ENCODE measurements around the gene LAMA2.

Gene LAMA2

DNA sequence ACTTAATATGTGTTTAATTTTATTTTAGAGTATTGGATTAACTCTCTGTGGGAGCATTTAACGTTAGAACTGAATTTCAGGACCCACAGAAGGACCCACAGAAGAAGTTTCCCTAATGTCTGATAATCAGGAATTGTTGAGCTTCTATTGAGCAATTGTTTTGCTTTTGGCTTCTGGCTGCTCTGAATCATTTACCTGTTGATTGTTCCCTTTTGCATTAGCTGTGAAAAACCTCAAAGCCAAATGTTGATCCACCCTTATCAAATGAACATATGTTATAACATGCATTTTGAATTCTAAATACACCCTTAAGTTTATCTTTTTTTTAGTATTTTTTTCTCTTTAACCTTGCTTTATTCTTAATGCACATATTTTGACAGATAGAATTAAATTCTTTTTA is 393.5 kb downstream of the LAMA2 start:
- no peak for DNase-seq

DNA sequence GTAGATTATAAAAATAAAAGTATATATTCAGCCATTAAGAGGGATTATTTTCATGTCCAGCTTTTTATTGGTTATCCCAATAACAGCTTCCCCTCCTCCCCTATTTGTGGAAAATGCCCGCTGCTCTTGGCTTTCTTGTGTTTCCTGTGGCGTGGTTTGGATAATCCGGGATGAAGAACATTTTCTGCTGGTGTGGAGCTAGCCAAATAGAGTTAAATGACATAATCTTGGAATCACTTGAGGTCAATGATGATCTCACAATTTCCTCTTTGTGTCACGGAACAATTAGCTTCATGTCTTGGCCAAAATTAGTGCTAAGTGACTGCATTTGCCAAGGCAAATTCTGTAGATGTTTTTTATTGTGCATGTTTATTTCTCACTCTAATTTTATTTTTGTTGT is 394.0 kb downstream of the LAMA2 start:
- no peak for DNase-seq

GRCh38 chr6:129279343-129280292 is 396.7 kb downstream of the LAMA2 start:
- no peak for DNase-seq

GRCh38 chr6:129280293-129280644 is 397.3 kb downstream of the LAMA2 start:
- no peak for DNase-seq

- DNase-seq, result no peak
Observed at GRCh38 chr6:129280749-129281148, 397.8 kb downstream of the LAMA2 start.

DNA sequence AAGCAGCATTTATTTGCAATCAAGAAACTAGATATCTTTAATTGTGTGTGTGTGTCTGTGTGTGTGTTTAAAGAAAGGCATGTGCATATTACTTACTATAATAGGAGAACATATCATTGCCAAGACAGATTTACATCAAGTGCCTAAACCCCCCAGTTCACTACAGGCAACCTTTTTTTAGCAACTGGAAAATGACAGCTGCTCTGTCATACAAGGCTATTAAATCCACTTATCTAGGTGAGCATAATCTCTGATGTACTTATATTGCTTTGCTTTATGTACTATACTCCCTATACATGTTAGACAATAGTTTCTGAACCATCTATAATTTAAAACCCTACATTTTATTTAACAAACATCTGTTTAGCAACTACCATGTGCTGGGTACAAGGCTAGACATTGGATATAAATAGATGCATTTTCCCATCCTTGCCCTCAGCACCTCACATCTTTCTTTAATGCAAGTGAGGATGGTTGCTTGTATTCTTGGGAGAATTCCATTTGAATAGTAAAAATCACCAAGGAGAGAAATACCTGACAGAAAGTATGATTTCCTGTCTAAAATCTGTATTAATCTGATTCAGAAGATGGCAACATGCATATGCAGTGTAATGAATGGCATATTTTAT is 398.3 kb downstream of the LAMA2 start:
- no peak for DNase-seq

- DNase-seq, result no peak
Observed at GRCh38 chr6:129282019-129282418, 399.1 kb downstream of the LAMA2 start.

DNA sequence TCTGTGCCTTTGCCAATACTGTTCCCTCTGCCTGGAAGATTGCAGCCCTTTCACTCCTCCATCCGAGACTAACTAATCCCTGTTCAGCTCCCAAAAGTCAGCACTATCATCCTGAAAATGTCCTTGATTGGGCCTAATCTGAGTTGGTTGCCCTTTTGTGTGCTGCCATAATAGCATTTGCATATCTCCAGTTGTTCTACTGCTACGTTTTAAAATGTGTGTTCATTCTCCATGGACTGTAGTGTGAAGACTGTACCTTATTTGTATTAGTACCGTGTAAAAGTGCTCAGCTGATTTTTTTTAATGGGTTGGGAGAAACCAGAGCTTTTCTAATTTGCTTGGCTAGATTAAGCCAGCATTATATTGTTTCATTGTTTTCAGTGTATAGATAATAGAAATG is 401.3 kb downstream of the LAMA2 start:
- DNase-seq, result no peak

GRCh38 chr6:129287231-129288177 is 404.6 kb downstream of the LAMA2 start:
- DNase-seq, result no peak

DNA sequence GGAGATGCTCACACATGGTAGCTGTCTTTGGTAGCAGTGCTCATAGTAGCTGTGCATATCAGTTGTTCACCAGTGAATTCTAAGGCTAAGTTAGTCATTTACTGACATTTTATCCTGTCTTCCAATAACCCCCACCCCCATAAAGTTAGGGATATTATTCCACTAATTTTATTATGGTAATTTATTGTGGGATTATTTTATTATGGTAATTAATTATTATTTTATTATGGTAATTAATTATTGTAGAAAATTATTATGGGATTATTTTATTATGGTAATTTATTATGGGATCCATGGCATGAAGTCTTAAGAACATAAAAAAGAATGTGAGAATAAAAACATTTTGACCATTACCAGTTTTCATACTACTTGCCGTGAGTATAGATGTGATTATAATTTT is 406.5 kb downstream of the LAMA2 start:
- no peak for DNase-seq

GRCh38 chr6:129292836-129293235 is 409.9 kb downstream of the LAMA2 start:
- DNase-seq, result no peak

GRCh38 chr6:129297592-129297991 is 414.7 kb downstream of the LAMA2 start:
- DNase-seq, result no peak

DNA sequence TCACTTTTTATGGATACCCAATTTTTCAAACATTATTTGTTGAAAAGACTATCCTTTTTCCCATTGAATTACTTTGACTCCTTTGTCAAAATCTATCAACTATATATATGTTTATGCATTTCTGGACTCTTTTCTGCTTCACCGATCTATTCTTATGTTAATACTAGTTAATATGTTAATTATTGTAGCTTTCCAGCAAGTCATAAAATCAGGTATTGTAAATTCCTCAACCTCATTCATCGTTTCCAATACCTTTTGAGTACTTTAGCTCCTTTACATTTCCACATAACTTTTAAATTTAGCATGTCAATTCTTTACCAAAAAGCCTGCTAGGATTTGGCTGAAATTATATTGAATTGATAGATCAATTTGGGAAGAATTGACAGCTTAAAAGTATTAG is 419.7 kb downstream of the LAMA2 start:
- DNase-seq, result no peak

- DNase-seq, result no peak
Observed at GRCh38 chr6:129306826-129307225, 423.9 kb downstream of the LAMA2 start.

DNA sequence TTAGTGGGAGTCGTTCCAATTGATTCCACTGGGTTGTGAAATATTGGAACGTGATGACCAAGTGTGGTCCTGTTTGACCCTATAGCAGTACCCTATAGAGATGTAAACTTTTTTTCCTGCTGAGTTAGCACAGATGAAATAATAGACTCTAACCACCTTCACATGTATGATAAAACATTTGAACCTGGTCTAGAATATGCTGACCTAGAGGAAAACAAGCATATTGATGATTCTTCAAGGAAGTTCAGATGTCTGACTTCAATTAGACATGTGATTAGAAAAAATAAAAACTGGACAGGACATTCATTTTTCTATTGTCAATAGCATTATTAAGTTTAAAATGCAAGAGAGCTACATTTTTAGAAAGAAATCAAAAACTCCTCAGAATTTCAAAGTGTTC is 424.9 kb downstream of the LAMA2 start:
- no peak for DNase-seq

DNA sequence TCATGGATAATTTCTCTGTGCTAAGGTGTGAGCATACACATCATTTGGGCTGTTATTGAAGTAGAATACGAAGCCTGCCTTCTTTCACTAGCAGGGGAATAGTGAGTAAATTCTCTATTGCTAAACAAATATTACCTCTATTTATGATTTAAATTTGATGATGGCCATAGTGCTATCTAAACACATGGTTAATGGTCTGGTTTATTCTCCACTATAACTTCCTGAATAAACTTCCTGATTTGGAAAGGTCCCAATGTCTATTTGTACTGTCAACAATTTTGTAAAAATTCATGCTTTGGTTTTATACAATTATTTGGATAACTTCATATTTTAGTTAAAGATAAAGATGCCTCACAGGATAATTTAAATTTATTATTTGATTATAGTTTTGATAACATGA is 426.2 kb downstream of the LAMA2 start:
- no peak for DNase-seq

- no peak for DNase-seq
Observed at GRCh38 chr6:129312880-129313279, 429.9 kb downstream of the LAMA2 start.

DNA sequence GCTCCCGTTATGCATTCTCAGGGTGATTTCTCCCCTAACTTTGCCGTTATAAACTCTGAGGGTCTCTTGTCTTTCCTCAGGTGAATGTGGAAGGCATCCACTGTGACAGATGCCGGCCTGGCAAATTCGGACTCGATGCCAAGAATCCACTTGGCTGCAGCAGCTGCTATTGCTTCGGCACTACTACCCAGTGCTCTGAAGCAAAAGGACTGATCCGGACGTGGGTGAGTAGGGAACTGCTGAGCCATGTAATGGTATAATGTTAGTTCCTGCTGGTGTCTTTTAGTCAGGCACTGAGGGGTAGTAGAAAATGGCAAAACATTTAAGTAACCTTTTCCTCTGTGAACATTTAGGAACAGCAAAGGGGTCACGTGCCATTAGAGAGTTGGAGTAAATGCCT is 431.6 kb downstream of the LAMA2 start:
- DNase-seq, result no peak

DNA sequence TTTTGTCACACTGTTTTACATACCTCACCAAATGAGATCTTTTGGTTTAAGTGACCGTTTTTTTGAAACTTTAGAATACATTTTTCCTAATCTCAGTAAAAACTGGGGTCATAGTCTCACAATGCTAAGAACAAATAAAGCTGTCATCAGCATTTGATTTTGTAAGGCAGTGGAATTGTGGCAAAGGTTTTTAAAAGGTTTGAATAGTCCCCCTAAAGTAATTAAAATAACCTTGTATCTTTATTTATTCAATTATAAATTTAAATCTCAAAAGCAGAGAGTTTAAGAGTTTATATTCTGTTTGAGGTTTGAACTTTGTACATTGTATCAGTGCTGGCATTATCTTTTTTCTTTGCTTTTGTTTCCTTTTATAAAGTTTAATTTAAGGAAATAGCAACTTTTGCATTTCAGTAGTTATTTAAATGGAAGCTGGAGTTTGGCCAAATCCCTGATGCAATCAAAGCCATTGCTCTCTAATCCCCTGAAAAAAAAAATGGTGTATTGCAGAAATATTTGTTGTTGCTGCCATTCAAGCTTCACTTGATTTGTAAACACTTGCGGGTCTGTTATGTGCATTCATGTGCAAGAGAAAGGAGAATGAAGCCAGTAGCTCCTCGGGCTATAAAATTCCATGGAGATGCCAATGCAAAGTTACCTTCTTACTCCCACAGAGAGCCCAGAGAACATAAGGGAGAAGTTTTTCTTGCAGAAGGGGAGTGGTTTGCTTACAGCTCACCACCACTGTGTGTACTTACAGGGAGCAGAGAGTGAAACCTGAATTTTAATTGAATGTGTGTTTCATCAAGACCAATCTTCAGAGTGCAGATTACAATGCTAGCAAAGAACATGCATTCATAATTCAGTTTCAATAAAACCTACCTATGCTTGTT is 435.2 kb downstream of the LAMA2 start:
- DNase-seq, result no peak

DNA sequence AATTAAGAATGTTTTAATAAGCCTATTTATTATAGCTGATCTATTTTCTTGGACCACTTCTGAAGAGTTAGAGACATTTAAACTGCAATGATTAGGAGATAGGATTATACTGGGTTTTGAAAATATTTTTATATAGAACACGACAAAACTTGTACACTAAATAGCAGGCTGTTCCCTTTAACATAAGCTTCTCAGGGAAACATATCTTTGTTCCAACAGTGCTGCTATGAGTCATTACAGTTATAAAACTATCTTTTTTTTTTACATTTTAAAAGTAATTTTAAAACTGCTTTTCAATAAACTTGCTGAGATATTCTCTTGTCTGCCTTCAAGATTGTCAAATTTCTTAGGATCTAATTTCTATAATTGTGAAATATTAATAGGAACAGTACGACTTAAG is 438.0 kb downstream of the LAMA2 start:
- DNase-seq, result no peak

GRCh38 chr6:129321303-129321702 is 438.4 kb downstream of the LAMA2 start:
- DNase-seq, result no peak

GRCh38 chr6:129324345-129324744 is 441.4 kb downstream of the LAMA2 start:
- DNase-seq, result no peak
